Lung microvascular endothelial cell (primary cell): Measurements from ENCODE around the gene CC2D1A. TPM values are rescaled to one million over a fixed set of nuclear protein-coding genes. Genes with fewer than 3 reads are reported as not detected.
"Not testable (repeated sequence)": the region's sequence is repeated elsewhere in the genome, so short reads cannot be mapped to it uniquely, and the experiment has no call there.

Experiments used
- DNase-seq, 2 donors: peaks; one replicate each; pipeline versions ENCODE4 v3.0.0 to v3.0.0-alpha.2; 2010; ENCODE audit warnings: low read depth in 2 of 2
- total RNA-seq: library from RNA; depleted of rRNA; stranded (reverse); fragments of >200 nt; gene quantifications from 2 replicates; pipeline ENCODE4 v1.2.1, GENCODE V29; 2014

The CC2D1A gene
- total RNA-seq, 1 donor from 2014 or later: 3.8 TPM

GRCh38 chr19:13906910-13907309, 909 bp downstream of the CC2D1A start:
- DNase-seq: no peak

GRCh38 chr19:13908674-13909073, 2.7 kb downstream of the CC2D1A start:
- no peak for DNase-seq

- DNase-seq: no peak
Observed at GRCh38 chr19:13909430-13909829, 3.4 kb downstream of the CC2D1A start.

GRCh38 chr19:13913352-13913751, 7.4 kb downstream of the CC2D1A start:
- DNase-seq: no peak

- no peak for DNase-seq
Observed at GRCh38 chr19:13914777-13915176, 8.8 kb downstream of the CC2D1A start.

GRCh38 chr19:13917888-13918406, 11.9 kb downstream of the CC2D1A start:
- peak in 1 of 2 donors; percentile 86 for DNase-seq

GRCh38 chr19:13918726-13919411, 12.9 kb downstream of the CC2D1A start:
- no peak for DNase-seq

GRCh38 chr19:13920524-13920923, 14.5 kb downstream of the CC2D1A start:
- no peak for DNase-seq

- peak; percentile 49 to 51 for DNase-seq
Observed at GRCh38 chr19:13920940-13921747, 15.1 kb downstream of the CC2D1A start.

GRCh38 chr19:13922118-13922517, 16.1 kb downstream of the CC2D1A start:
- DNase-seq: not testable (repeated sequence)

GRCh38 chr19:13923194-13923987, 17.4 kb downstream of the CC2D1A start:
- no peak for DNase-seq

GRCh38 chr19:13926010-13926409, 20.0 kb downstream of the CC2D1A start:
- no peak for DNase-seq

- DNase-seq: no peak
Observed at GRCh38 chr19:13926715-13927114, 20.7 kb downstream of the CC2D1A start.

- no peak for DNase-seq
Observed at GRCh38 chr19:13929340-13929739, 23.3 kb downstream of the CC2D1A start.

- DNase-seq: no peak
Observed at GRCh38 chr19:13929956-13930355, 24.0 kb downstream of the CC2D1A start.

- no peak for DNase-seq
Observed at GRCh38 chr19:13930402-13930801, 24.4 kb downstream of the CC2D1A start.

- no peak for DNase-seq
Observed at GRCh38 chr19:13931391-13932148, 25.6 kb downstream of the CC2D1A start.

GRCh38 chr19:13932149-13932637, 26.2 kb downstream of the CC2D1A start:
- no peak for DNase-seq

- DNase-seq: no peak
Observed at GRCh38 chr19:13932911-13933393, 27.0 kb downstream of the CC2D1A start.

- no peak for DNase-seq
Observed at GRCh38 chr19:13934785-13935109, 28.7 kb downstream of the CC2D1A start.
